Karpas-422 (cell line): ENCODE results near the gene SP9. TPM values are rescaled to one million over a fixed set of nuclear protein-coding genes. Genes with fewer than 3 reads are reported as not detected.

Experiments used
- DNase-seq: peaks from one replicate; pipeline ENCODE4 v3.0.0-alpha.2; 2015
- H2AFZ ChIP-seq: fragments of 200-600 bp; sonication (generic); 2 replicates; pipeline ENCODE4 v1.6.1; 2014; ENCODE audit warnings: antibody characterized with exemption, low read length, mixed read lengths
- H3K27ac ChIP-seq: fragments of 200-600 bp; sonication (generic); 2 replicates; pipeline ENCODE4 v1.5.1; 2014; ENCODE audit warnings: mild to moderate bottlenecking, low read length, moderate library complexity
- H3K27me3 ChIP-seq: fragments of 200-600 bp; sonication (generic); 2 replicates; pipeline ENCODE4 v1.6.1; 2014; ENCODE audit warnings: low read length, mixed read lengths
- H3K36me3 ChIP-seq: fragments of 200-600 bp; sonication (generic); 2 replicates; pipeline ENCODE4 v1.6.1; 2014; ENCODE audit warnings: low read length, mixed read lengths; ENCODE audit not compliant: insufficient read depth
- H3K4me1 ChIP-seq: fragments of 200-600 bp; sonication (generic); 2 replicates; pipeline ENCODE4 v1.6.1; 2014; ENCODE audit warnings: mild to moderate bottlenecking, low read length, mixed read lengths
- H3K4me2 ChIP-seq: fragments of 200-600 bp; sonication (generic); 2 replicates; pipeline ENCODE4 v1.6.1; 2014; ENCODE audit warnings: low read length, low read depth, mild to moderate bottlenecking; ENCODE audit not compliant: poor library complexity, severe bottlenecking
- H3K4me3 ChIP-seq: fragments of 200-600 bp; sonication (generic); 2 replicates; pipeline ENCODE4 v1.5.1; 2014; ENCODE audit warnings: mild to moderate bottlenecking, antibody characterized with exemption, low read length, mixed read lengths
- H3K79me2 ChIP-seq: fragments of 200-600 bp; sonication (generic); 2 replicates; pipeline ENCODE4 v1.6.1; 2014; ENCODE audit warnings: mild to moderate bottlenecking, low read length, mixed read lengths
- H3K9ac ChIP-seq: fragments of 200-600 bp; sonication (generic); 2 replicates; pipeline ENCODE4 v1.6.0; 2014; ENCODE audit warnings: low read length
- H3K9me2 ChIP-seq: fragments of 200-600 bp; sonication (generic), shearing (Covaris generic); replicated peaks from 2 replicates; pipeline ENCODE4 v1.6.0; 2014; ENCODE audit warnings: mild to moderate bottlenecking, low read length, moderate library complexity; ENCODE audit not compliant: insufficient read depth
- H3K9me3 ChIP-seq: fragments of 300-700, 200-600 bp; sonication (generic); 2 replicates; pipeline ENCODE4 v1.6.1; 2014; ENCODE audit warnings: low read length, mixed read lengths
- H4K20me1 ChIP-seq: fragments of 200-600 bp; sonication (generic); 2 replicates; pipeline ENCODE4 v1.6.1; 2014; ENCODE audit warnings: mild to moderate bottlenecking, antibody characterized with exemption, low read length, low read depth; ENCODE audit not compliant: insufficient read depth
- total RNA-seq: library from RNA; depleted of rRNA; stranded (reverse); fragments of >200 nt; shearing (Covaris generic); gene quantifications from 2 replicates; pipeline ENCODE4 v1.2.3, GENCODE V29; 2014; ENCODE audit warnings: low replicate concordance; rRNA removed

SP9 gene
- total RNA-seq, 1 experiment from 2014 or later = not detected

GRCh38 chr2:174368691-174369090 lies 33.9 kb downstream of the SP9 start:
- Histone ChIP-seq H4K20me1 (no peaks in the 10 kb centered on the region), H3K79me2 (peaks cover 4% of the 10 kb centered on the region; the same call in 1 of the 2 replicates), H3K27ac (no peak overlapping the region; the same call in 1 of the 2 replicates), H3K4me3 (no peak overlapping the region), H3K36me3 (peaks cover 17% of the 10 kb centered on the region), H3K9me3 (no peaks in the 10 kb centered on the region; the same call in 1 of the 2 replicates), H2AFZ (no peak overlapping the region), H3K9me2 (no peaks in the 10 kb centered on the region), H3K27me3 (no peaks in the 10 kb centered on the region), H3K4me2 (no peak overlapping the region), H3K9ac (no peak overlapping the region), H3K4me1 (peaks cover 9% of the 10 kb centered on the region)
- DNase-seq = no peak

DNA sequence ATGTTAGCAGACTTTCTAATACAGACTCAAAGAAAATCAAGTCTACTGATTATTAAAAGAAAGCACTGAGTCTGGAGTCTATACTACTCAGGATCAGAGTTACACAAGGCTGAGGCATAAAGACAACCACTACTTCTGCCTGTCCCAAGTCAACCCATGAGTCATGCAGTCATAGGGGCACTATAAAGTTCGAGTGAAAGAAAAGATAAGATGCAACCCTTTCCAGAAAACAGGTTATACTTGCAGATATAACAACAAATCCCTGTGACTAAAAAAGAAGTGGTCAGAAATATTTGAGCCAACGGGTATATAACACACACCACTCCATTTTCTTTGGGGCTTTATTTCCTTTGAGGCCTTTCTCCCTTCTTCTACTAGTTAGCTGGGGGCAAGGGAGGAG lies 42.2 kb downstream of the SP9 start:
- Histone ChIP-seq H3K27ac (no peak overlapping the region), H3K4me2 (no peak overlapping the region), H3K27me3 (no peaks in the 10 kb centered on the region), H3K9ac (no peak overlapping the region), H3K36me3 (peaks cover 37% of the 10 kb centered on the region; the same call in 1 of the 2 replicates), H3K4me1 (no peaks in the 10 kb centered on the region), H3K4me3 (no peak overlapping the region), H2AFZ (no peak overlapping the region), H3K9me2 (no peaks in the 10 kb centered on the region), H3K79me2 (peaks cover 3% of the 10 kb centered on the region; the same call in 1 of the 2 replicates), H3K9me3 (no peaks in the 10 kb centered on the region), H4K20me1 (no peaks in the 10 kb centered on the region)
- no peak for DNase-seq

DNA sequence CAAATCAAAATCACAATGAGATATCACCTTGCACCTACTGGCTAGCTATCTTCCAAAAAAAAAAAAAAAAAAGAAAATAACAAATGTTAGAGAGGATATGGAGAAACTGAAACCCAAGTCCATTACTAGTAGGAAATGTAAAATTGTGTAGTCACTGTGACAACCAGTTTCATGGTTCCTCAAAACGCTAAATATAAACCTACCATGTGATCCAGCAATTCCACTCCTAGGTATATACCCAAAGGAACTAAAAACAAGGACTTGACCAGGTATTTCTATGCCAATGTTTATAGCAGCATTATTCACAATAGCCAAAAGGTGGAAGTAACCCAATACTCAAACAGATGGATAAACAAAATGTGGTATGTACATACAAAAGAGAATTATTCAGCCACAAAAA lies 49.0 kb downstream of the SP9 start:
- Histone ChIP-seq H3K36me3 (peaks cover 25% of the 10 kb centered on the region), H4K20me1 (no peaks in the 10 kb centered on the region), H3K27ac (no peak overlapping the region), H3K9me2 (no peaks in the 10 kb centered on the region), H3K27me3 (no peaks in the 10 kb centered on the region), H3K4me3 (no peak overlapping the region), H3K9ac (no peak overlapping the region), H2AFZ (no peak overlapping the region), H3K79me2 (peaks cover 55% of the 10 kb centered on the region), H3K4me1 (peaks cover 9% of the 10 kb centered on the region), H3K4me2 (no peak overlapping the region), H3K9me3 (no peaks in the 10 kb centered on the region)
- DNase-seq = peak; percentile 48

DNA sequence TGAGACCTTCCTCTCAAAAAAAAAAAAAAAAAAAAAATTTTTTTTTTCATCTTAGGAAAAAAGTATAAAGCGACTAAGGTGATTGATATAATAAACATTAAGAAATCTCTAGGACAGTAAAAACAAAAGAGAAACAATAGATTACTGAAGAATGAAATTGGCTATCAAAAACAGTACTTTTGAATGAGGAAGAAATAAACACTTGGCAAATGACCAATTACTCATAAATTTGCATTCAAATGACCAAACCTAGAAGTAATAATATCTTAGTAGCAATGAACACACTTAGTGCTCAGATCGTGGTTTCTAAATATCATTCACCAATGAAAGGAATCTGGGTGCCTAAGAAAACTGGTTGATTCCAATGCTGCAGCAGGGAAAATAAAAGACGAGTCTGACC lies 50.4 kb downstream of the SP9 start:
- Histone ChIP-seq H3K9ac (no peak overlapping the region), H4K20me1 (no peaks in the 10 kb centered on the region), H3K4me1 (peaks cover 9% of the 10 kb centered on the region), H3K4me2 (no peak overlapping the region), H2AFZ (no peak overlapping the region), H3K27ac (no peak overlapping the region), H3K36me3 (peaks cover 21% of the 10 kb centered on the region), H3K27me3 (no peaks in the 10 kb centered on the region), H3K79me2 (peaks cover 69% of the 10 kb centered on the region), H3K9me3 (no peaks in the 10 kb centered on the region), H3K9me2 (no peaks in the 10 kb centered on the region), H3K4me3 (no peak overlapping the region)
- no peak for DNase-seq

Other genes with a start within 250 kb of the SP9 start
- gene OLA1, start 86.4 kb upstream of the SP9 start, total RNA-seq = 126 and 134 TPM in 2 replicates
- 29.0 and 47.4 TPM in 2 replicates for gene SCRN3, start 60.8 kb downstream of the SP9 start, total RNA-seq
- gene GPR155, start 152.1 kb downstream of the SP9 start, total RNA-seq = 0.69 and 1.0 TPM in 2 replicates